NCI-H1105 treated with DMSO at 0.1 percent for 48 hours (cell line): ENCODE measurements around the gene ULBP3.
"Not testable (repeated sequence)": the region's sequence is repeated elsewhere in the genome, so short reads cannot be mapped to it uniquely, and the experiment has no call there.

Source experiments
- DNase-seq: peaks from one replicate; lab custom pipeline; 2025; lab: John Stamatoyannopoulos, UW

Gene ULBP3

DNA sequence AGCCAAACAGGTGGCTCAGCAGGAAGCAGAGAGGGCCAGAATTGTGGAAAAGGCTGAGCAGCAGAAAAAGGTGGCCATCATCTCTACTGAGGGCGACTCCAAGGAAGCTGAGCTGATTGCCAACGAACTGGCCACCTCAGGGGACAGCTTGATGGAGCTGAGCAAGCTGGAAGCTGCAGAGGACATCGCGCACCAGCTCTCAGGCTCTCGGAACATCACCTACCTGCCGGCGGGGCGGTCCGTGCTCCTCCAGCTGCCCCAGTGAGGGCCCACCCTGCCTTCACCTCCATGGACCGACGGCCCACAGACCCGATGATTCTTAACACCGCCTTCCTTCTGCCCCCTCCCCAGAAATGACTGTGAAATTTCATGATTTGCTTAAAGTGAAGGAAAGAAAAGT is 25.8 kb downstream of the ULBP3 start:
- no peak for DNase-seq

DNA sequence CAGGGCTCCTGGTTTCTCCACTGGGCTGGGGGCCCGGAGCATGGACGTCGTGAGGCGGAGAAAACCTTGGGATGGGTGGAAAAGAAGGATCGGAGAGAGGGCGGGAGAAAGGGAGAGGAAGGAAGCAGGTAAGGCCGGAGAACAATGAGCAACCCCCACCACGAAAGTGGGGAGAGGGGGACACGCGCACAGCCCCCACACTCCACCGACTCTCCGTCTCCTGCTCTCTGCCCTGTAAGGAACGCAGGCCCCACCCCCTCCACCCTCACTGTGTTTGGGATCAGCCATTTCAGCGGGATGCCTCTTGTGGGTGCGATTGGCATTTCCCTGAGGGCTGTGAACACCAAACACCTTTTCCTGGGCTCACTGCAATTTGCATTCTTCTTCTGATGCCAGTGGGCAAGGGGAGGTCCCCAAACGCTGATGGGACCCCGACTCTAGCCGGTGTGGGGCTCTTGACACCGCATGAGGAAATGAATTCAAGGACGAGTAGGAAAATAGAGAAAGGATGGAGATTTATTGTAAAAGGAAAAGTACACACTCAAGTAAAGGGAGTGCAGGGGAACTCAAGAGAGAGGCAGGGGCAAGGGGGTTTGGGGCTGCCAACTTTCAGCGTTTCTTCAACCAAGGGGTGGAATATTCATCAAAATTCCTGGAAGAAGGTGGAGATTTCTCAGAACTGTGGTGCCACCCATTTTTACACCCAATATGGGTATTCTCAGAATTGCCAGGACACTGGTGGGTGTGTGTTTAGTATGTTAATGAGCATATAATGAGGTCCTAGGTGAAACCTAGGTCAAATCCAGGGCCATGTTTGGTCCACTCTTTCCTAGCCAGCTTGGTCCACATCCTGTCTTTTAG is 30.5 kb downstream of the ULBP3 start:
- no peak for DNase-seq

GRCh38 chr6:150037526-150038201 is 31.3 kb downstream of the ULBP3 start:
- DNase-seq: no peak

DNA sequence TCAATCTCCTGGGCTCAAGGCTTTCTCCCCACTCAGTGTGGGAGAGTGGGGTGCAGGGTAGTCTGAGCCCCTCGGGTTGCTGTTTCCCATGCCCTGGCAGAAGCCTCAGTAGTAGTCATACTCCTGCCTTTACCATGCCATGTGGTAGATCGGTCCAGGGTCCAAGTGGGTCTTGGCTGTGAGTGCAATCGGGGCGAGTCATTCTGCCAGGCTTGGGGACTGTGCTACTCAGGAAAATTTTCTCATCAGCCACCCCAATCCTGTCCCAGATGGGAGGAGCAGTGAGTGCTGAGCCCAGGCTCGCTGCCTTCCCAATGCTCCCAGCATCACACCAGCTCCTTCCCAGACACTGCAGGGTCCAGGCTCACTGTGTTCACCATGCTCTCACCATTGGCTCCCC is 32.8 kb downstream of the ULBP3 start:
- no peak for DNase-seq

DNA sequence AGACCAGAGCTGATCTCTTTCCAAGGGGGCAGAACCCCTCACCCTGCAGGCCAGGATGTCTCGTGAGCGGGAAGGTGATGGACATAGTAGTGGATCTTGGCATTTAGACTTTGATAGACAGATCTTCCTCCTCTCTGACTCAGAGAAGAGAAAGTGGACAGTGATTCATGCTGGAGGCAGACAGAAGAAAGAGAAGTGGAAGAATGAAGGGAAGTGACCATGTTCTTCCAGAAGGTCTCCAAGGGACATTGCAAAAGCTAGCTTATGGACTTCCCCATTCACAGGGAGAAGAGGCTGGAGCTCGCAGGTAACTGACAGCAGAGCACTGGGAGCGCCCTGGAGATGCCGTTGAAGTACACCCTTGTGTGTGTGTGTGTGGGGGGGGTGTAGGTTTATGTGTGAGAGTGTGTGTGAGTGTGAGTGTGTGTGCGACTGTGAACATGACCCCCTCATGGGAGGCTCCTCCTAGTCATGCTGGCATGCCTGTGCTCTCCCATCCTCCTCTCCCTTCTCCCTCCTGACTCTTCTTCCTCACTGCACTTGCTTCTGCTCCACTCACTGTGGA is 35.6 kb downstream of the ULBP3 start:
- no peak for DNase-seq

GRCh38 chr6:150032598-150032997 is 36.3 kb downstream of the ULBP3 start:
- DNase-seq: no peak

DNA sequence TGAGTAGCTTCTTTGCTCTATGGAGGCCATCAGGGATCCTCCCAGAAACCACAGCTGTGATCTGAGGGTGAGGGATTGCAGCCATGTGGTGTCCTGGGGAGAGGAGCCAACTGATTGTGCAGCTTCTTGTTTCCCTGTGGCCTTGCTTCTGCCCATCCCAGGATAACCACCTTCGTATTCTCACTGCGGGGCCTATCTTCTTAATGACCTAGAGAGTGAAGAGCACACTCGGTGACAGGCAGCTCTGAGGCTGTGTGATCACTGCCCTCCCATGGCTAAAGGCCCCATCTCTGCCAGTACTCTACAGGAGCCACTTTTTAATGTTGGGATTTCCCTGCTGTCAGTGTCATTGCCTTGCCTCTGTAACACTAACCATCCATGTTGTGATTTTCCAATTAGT is 38.3 kb downstream of the ULBP3 start:
- no peak for DNase-seq

GRCh38 chr6:150029749-150030148 is 39.2 kb downstream of the ULBP3 start:
- DNase-seq: no peak

DNA sequence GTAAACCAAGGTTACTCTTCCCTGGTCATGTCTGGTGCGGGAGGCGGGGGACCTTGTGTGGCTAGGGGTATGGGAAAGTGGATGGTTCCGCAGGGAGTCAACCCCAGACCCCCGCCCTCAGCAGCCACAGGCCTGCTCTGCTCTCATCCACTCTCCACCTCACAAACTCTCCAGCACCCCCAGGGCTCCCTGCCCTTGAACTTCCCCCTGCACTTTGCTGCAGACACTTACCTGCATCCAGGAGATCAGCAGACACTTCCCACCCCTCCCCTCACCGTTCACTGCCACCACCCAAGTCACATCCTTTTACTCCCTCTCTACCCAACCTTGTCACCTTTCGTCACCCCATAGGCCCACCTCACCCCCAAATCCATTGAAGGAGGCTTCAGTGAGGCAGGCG is 39.6 kb downstream of the ULBP3 start:
- DNase-seq: no peak

- DNase-seq: no peak
Observed at GRCh38 chr6:150028799-150029198, 40.1 kb downstream of the ULBP3 start.

DNA sequence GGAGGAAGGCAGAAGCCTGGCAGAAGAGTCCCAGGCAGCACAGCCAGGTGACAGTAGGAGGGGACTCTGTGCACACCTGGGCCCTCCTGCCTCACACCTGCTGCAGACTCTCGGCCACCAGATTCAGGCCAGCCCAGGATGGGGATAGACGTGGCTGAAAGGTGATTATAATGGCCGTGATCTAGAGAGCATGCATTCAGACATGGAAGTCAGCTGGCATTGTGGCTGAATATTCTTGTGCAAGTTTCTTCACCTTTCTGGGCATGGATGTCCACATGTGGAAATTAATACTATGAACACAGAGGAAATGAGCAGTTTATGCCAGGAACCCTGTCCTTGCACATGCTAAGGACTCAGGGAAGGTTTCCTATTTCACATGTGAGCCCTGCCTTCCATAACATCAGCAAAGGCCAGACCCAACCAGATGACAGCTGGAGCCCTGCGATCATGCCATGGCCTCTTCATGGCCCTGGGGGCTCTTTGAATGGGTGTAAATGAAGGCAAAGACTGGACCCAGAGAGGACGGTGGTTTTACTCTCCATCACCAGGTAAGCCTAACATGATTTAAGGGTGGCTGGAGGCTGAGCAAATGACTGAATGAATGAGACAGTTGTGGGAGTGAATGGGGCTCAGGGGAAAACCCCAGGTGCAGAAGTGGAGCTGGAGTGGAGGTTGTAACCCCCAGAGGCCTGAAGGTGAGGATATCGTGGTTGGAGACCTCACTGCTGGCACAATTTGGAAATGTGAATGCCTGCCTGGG is 40.9 kb downstream of the ULBP3 start:
- no peak for DNase-seq

DNA sequence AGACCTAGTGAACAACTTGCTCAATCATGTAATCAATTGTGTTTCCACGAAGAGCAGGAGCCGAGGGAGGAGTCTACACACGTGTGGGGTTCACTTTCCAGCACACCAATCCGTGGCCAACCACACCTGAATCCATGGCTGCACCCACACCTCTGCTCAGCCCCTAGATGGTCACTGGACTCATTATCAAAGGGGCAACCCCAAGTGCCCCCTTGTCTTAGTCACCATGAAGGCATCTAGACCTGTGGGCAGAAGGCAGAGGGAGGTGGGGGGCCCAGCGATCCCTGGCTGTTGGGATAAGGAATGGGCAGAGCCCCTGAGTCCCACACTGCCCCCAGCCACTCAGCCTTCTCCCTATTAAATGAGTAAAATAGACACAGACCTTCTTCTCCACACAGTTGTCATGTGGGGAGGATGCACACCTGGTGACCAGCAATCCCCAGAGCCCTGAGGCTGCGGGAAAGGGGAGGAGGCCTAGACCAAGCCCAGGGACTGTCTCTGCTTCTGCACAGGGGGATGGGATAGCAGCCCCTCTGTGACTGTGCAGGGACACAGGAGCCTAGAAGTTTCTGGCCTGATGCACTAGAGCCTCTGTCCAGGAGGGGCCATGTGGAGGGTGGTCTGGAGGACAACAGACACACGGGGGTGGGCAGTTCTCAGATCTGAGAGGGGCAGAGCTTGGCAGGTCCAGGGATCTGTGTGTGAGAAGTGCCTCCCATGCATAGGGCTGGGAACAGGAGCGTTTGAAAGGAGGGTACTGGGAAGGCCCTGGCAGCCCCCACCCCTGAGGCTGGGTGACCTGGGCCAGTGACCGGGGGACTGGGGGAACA is 41.7 kb downstream of the ULBP3 start:
- no peak for DNase-seq

- no peak for DNase-seq
Observed at GRCh38 chr6:150025201-150025917, 43.6 kb downstream of the ULBP3 start, which contains the start of gene RAET1L. RAET1L (minus strand) TSS chr6:150025532; CDS start chr6:150025471, 61 bp downstream.

- no peak for DNase-seq
Observed at GRCh38 chr6:150024646-150025155, 44.2 kb downstream of the ULBP3 start.

GRCh38 chr6:150024021-150024420 is 44.9 kb downstream of the ULBP3 start:
- not testable (repeated sequence) for DNase-seq

- DNase-seq: not testable (repeated sequence)
Observed at GRCh38 chr6:150021870-150022269, 47.1 kb downstream of the ULBP3 start.

GRCh38 chr6:150018846-150019580 is 49.9 kb downstream of the ULBP3 start:
- DNase-seq: no peak

DNA sequence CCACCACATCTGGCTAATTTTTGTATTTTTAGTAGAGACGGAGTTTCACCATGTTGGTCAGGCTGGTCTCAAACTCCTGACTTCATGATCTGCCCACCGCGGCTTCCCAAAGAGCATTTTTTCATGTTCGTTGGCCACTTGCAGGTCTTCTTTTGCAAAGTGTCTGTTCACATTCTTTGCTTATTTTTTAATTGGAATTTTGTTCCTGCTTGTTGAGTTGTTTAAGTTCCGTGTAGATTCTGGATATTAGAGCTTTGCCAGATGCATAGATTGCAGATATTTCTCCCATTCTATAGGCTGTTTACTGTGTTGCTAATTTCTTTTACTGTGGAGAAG is 51.8 kb downstream of the ULBP3 start:
- DNase-seq: not testable (repeated sequence)

- peak; percentile 86 for DNase-seq
Observed at GRCh38 chr6:150016324-150017185, 52.4 kb downstream of the ULBP3 start.
